ENCODE data around the gene RGL4. TPM values are rescaled to one million over a fixed set of nuclear protein-coding genes. Genes with fewer than 3 reads are reported as not detected.

The RGL4 gene
- total RNA-seq, 2 donors from 2014 or later, result not detected

DNA sequence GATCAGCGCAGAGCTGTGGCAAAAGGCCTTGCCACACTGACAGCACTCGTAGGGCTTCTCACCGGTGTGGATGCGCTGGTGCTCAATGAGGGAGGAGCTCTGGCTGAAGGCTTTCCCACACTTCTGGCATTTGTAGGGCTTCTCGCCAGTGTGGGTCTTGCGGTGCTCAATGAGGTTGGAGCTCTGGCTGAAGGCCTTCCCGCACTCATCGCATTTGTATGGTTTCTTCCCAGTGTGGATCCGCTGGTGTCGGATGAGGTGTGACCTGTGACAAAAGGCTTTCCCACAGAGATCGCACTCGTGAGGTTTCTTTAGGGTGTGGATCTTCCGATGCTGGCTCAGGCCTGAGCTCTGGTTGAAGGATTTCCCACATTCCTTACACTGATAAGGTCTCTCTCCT is 53.2 kb downstream of the RGL4 start:
- Mint-ChIP-seq H3K4me1 (no peaks in the 10 kb centered on the region), H3K4me3 (no peak overlapping the region), H3K9me3 (peaks cover 17% of the 10 kb centered on the region), H3K27ac (no peak overlapping the region), H3K27me3 (ENCODE audit: insufficient read depth) (no peaks in the 10 kb centered on the region), H3K36me3 (ENCODE audit: low read depth) (peaks cover 41% of the 10 kb centered on the region)
- no peaks in the 10 kb centered on the region for H3K27me3 ChIP-seq (ENCODE audit: control insufficient read depth, insufficient read depth, low read length, poor library complexity, severe bottlenecking)
- 94 to 99% methylated on average over 13 of the region's 13 CpGs for WGBS, 2 experiments (ENCODE audit: insufficient coverage in 1 of 2, insufficient read length in 1 of 2)
- H3K36me3 ChIP-seq (ENCODE audit: control insufficient read depth, insufficient read depth, low read length), result peaks cover 20% of the 10 kb centered on the region
- H3K27ac ChIP-seq (ENCODE audit: low read depth, low read length), result no peak overlapping the region
- H3K9me3 ChIP-seq (ENCODE audit: control insufficient read depth, low read length), result no peaks in the 10 kb centered on the region
- TF ChIP-seq, protein P1, sequence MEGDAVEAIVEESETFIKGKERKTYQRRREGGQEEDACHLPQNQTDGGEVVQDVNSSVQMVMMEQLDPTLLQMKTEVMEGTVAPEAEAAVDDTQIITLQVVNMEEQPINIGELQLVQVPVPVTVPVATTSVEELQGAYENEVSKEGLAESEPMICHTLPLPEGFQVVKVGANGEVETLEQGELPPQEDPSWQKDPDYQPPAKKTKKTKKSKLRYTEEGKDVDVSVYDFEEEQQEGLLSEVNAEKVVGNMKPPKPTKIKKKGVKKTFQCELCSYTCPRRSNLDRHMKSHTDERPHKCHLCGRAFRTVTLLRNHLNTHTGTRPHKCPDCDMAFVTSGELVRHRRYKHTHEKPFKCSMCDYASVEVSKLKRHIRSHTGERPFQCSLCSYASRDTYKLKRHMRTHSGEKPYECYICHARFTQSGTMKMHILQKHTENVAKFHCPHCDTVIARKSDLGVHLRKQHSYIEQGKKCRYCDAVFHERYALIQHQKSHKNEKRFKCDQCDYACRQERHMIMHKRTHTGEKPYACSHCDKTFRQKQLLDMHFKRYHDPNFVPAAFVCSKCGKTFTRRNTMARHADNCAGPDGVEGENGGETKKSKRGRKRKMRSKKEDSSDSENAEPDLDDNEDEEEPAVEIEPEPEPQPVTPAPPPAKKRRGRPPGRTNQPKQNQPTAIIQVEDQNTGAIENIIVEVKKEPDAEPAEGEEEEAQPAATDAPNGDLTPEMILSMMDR (conservative IDR thresholded peaks at IDR 0.05), result no peak
- H3K4me1 ChIP-seq (ENCODE audit: control insufficient read depth, insufficient read depth, low read length), result no peaks in the 10 kb centered on the region
- no peak overlapping the region for H3K9ac ChIP-seq (ENCODE audit: extremely low read depth, low read length, poor library complexity, severe bottlenecking)
- no peak for DNase-seq
- no peak overlapping the region for H3K4me3 ChIP-seq (ENCODE audit: low read length)

DNA sequence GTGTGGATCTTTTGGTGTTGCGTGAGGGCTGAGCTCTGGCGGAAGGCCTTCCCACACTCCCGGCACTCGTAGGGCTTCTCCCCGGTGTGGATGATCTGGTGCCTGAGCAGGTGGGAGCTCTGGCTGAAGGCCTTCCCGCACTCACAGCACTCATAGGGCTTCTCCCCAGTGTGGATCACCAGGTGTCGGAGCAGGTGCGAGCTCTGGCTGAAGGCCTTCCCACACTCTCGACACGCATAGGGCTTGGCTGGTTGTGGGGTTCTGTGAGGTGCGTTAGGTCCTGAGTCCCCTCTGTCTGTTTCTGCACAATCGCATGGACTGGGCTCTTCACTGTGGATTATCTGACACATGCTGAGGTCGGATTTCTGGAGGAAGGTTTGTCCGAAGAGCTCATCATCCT is 53.7 kb downstream of the RGL4 start:
- DNase-seq, result no peak
- Histone ChIP-seq H3K27me3 (ENCODE audit: control insufficient read depth, insufficient read depth, low read length, poor library complexity, severe bottlenecking) (no peaks in the 10 kb centered on the region), H3K9me3 (ENCODE audit: control insufficient read depth, low read length) (no peaks in the 10 kb centered on the region), H3K9ac (ENCODE audit: extremely low read depth, low read length, poor library complexity, severe bottlenecking) (no peak overlapping the region), H3K36me3 (ENCODE audit: control insufficient read depth, insufficient read depth, low read length) (peaks cover 20% of the 10 kb centered on the region), H3K4me3 (ENCODE audit: low read length) (no peak overlapping the region), H3K27ac (ENCODE audit: low read depth, low read length) (no peak overlapping the region), H3K4me1 (ENCODE audit: control insufficient read depth, insufficient read depth, low read length) (no peaks in the 10 kb centered on the region)
- no peaks in the 10 kb centered on the region for H3K4me1 Mint-ChIP-seq
- no peak overlapping the region for H3K27ac Mint-ChIP-seq
- TF ChIP-seq, protein P1 (conservative IDR thresholded peaks at IDR 0.05), result no peak
- WGBS, 2 experiments (ENCODE audit: insufficient coverage in 1 of 2, insufficient read length in 1 of 2), result 97 to 98% methylated on average over 13 to 14 of the region's 14 CpGs
- H3K4me3 Mint-ChIP-seq, result no peak overlapping the region
- peaks cover 41% of the 10 kb centered on the region for H3K36me3 Mint-ChIP-seq (ENCODE audit: low read depth)
- H3K27me3 Mint-ChIP-seq (ENCODE audit: insufficient read depth), result no peaks in the 10 kb centered on the region
- peaks cover 17% of the 10 kb centered on the region for H3K9me3 Mint-ChIP-seq

DNA sequence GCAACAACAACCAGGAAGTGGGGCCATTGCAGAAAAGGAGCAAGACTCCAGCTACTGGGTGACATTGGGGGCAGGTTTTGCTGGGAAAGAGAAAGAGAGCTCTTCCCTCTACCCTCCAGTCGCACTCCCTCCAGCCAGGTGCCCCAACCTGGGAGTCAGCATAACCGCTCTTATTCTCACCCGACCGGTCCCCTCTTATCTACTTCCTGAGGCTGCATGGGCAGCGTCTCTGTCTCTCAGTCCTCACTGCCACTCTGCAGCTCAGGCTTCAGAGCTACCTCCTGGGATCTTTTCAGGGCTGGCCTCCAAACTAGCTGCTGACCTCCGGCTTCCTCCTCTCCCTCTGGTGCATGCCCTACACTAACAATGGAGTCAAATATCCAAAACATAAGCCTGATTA is 55.0 kb downstream of the RGL4 start:
- no peak for DNase-seq
- Mint-ChIP-seq H3K4me3 (no peak overlapping the region), H3K9me3 (peaks cover 17% of the 10 kb centered on the region), H3K36me3 (ENCODE audit: low read depth) (peaks cover 39% of the 10 kb centered on the region), H3K27ac (no peak overlapping the region), H3K4me1 (peaks cover 10% of the 10 kb centered on the region), H3K27me3 (ENCODE audit: insufficient read depth) (no peaks in the 10 kb centered on the region)
- WGBS, 2 experiments (ENCODE audit: insufficient coverage in 1 of 2, insufficient read length in 1 of 2), result 93% methylated on average over 6 of the region's 6 CpGs; no CpG with 5 or more reads in 1 of the 2 experiments
- H3K9me3 ChIP-seq (ENCODE audit: control insufficient read depth, low read length), result no peaks in the 10 kb centered on the region
- TF ChIP-seq, protein P1 (conservative IDR thresholded peaks at IDR 0.05), result no peak
- H3K4me1 ChIP-seq (ENCODE audit: control insufficient read depth, insufficient read depth, low read length), result no peaks in the 10 kb centered on the region
- no peak overlapping the region for H3K9ac ChIP-seq (ENCODE audit: extremely low read depth, low read length, poor library complexity, severe bottlenecking)
- H3K4me3 ChIP-seq (ENCODE audit: low read length), result no peak overlapping the region
- no peaks in the 10 kb centered on the region for H3K27me3 ChIP-seq (ENCODE audit: control insufficient read depth, insufficient read depth, low read length, poor library complexity, severe bottlenecking)
- H3K27ac ChIP-seq (ENCODE audit: low read depth, low read length), result no peak overlapping the region
- H3K36me3 ChIP-seq (ENCODE audit: control insufficient read depth, insufficient read depth, low read length), result peaks cover 20% of the 10 kb centered on the region

Other genes with a start within 250 kb of the RGL4 start
- not detected for gene IGLL1, start 110.7 kb upstream of the RGL4 start, total RNA-seq
- gene DRICH1, start 58.7 kb upstream of the RGL4 start, total RNA-seq, result under 1 TPM in 1 of 2 donors, not detected in 1; 0.24 TPM
- 1 to 10 TPM; 4.7 to 5.7 TPM for gene ZNF70, start 60.1 kb downstream of the RGL4 start, total RNA-seq
- gene VPREB3, start 63.4 kb downstream of the RGL4 start, total RNA-seq, result not detected
- gene C22orf15, start 72.0 kb downstream of the RGL4 start, total RNA-seq, result 1 to 10 TPM; 1.5 to 2.2 TPM
- 100 to 1,000 TPM in 1 of 2 donors, 10 to 100 TPM in 1; 76.1 to 103 TPM for gene CHCHD10, start 77.0 kb downstream of the RGL4 start, total RNA-seq
- 10 to 100 TPM in 1 of 2 donors, 1 to 10 TPM in 1; 9.7 to 14.3 TPM for gene MMP11, start 81.8 kb downstream of the RGL4 start, total RNA-seq
- 100 to 1,000 TPM; 136 to 148 TPM for gene SMARCB1, start 96.0 kb downstream of the RGL4 start, total RNA-seq
- 1 to 10 TPM; 6.3 to 7.6 TPM for gene DERL3, start 148.0 kb downstream of the RGL4 start, total RNA-seq
- 10 to 100 TPM; 13.1 to 14.8 TPM for gene SLC2A11, start 166.9 kb downstream of the RGL4 start, total RNA-seq
- 100 to 1,000 TPM; 722 to 753 TPM for gene MIF, start 203.4 kb downstream of the RGL4 start, total RNA-seq

Measured in endodermal cell (in vitro differentiated cells).